Thyroid gland (tissue), 4 donors: Measurements from ENCODE around the gene RASA3.

Experiments
- CTCF ChIP-seq, 6 experiments: fragments of 200-600 bp in 3 of 6; fragments of 450-650 bp in 3 of 6; sonication (generic) in 3 of 6; IDR thresholded peaks; one replicate each; pipeline ENCODE4 v1.5.1; 2016 to 2019; ENCODE audit warnings: antibody characterized with exemption in 6 of 6, mild to moderate bottlenecking in 2 of 6, inconsistent platforms in 1 of 6, moderate library complexity in 1 of 6
- POLR2A ChIP-seq, 2 donors: fragments of 450-650 bp; IDR thresholded peaks; one replicate each; pipeline ENCODE4 v1.6.1; 2017; ENCODE audit warnings: antibody characterized with exemption in 2 of 2, mild to moderate bottlenecking in 2 of 2, moderate library complexity in 1 of 2

GRCh38 chr13:114124921-114125320 lies 7.5 kb downstream of the RASA3 start:
- TF ChIP-seq POLR2A (IDR thresholded peaks at IDR 0.05): no peak
- TF ChIP-seq CTCF (IDR thresholded peaks at IDR 0.05): no peak
